HG03457 (cell line): ENCODE measurements around the gene ZNF764.

Source experiments
- ATAC-seq: cut with Tn5 transposase; IDR thresholded peaks from one replicate; pipeline ENCODE4 v1.9.1; 2021; ENCODE audit warnings: moderate number of reproducible peaks; ENCODE audit not compliant: unreplicated experiment

ZNF764 gene

DNA sequence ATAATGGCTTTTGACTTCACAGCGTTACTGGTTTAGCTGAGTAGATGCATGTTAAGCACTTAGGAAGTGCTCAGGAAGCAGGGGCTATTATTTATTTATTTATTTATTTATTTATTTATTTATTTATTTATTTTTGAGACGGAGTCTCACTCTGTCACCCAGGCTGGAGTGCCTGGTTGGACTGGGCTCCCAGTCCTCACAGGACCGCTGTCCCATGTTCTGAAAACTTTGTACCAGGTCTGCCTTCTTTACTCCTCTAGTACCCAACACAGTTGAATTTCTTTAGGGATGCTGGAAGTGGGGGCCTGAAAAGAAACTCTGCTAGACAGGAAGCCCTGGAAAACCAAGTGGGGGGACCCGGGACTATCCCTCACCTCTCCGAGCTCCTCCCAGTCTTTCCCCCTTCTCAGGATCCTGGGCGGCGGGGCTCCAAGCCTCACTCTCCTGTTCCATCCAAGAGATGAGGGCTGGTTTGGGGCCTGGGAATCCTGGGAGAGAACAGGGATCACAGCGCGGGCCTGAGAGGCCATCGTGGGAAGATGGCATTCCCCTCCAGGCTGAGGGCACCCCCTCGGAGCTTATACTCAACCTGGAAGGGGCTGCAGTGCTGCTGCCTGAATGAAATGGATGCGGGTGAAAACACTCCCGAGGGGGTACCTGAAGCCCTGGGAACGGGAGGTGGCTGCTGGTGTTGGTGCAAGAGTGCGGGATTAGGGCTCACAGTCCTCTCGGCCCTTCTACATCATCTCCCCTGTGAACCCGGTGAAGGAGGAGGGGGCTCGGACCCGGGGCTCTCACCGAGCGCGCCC lies 12.7 kb upstream of the ZNF764 start:
- ATAC-seq, result no peak

DNA sequence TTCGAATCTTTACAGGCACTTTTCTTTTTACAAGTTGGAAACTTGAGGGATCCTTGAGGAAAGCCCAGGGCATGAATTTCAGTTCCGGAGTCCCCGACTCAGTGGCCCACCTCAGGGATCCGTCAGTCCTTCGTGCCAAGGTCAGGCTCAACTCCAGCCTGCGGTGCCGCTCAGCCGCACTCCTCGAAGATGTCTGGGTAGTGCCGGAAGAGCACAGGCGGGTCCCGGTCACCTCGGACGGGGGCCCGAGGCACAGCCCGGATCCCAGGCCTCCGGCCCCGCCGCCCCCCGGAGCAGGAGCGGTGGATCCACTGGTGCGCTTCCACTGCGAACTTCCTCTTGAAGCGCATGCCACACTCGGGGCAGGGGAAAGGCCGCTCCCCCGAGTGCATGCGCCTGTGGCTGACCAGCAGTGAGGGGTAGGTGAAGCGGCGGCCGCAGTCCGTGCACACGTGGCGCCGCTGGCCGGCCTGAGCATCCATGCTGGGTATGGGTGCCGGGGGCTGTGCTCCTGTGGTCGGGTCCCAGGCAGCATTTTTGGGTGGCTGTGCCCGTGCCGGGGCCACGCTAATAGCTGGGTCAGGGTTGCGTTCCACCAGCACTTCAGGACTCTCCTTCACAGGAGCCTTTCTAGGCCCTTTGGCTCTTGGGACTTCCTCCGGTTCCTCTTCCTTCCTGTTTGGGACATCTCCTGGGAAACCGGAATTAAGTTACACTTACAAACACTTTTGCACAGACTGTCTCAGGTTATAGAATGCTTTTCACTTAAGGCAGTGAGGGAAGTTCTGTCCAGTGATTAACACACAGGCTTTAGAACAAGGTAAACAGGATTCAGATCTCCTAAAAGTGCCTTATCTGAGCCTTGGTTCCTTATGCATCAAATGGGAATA lies 11.8 kb upstream of the ZNF764 start:
- no peak for ATAC-seq

DNA sequence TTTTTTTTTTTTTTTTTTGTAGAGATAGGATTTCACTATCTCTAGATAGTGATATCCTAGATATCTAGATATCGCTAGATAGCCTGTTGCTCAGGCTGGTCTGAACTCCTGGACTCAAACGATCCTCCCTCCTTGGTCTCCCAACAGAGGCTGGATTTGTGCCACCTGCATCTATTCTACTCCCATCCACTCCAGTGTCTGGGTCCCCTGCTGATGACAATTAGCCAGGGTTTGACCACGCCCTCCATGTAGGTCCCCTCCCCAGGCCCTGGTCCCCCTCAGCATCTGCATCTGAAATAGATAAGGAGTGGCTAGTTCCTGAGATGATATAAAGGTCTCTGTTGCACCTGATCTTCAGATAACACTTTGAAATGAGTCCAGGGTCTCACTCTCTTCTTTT lies 11.1 kb upstream of the ZNF764 start:
- ATAC-seq, result no peak

DNA sequence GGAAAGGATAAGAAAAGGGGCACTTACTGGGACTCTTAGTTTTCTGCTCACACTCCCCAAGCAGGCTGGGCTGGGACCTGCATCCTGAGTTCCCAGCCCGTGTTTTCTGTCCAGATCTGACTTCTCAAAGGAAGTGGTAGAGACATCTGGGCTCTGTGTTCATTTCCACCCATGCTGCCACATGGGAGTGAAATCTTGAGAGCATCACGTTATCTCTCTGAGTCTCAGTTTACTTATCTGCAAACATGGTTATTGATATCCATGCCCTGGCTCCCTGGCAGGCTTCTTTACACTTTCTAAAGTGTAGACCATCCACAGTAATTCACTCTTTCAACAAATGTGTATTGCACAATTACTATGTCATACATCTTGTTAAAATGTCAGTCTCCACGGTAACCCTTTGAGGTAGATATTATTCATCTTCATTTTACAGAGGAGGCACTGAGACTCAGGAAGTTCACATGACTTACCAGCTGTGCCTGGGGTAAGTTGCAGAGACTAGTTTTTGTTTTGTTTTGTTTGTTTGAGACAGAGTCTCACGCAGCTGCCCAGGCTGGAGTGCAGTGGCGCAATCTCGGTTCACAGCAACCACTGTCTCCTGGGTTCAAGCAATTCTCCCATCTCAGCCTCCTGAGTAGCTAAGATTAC lies 9.9 kb upstream of the ZNF764 start:
- no peak for ATAC-seq

DNA sequence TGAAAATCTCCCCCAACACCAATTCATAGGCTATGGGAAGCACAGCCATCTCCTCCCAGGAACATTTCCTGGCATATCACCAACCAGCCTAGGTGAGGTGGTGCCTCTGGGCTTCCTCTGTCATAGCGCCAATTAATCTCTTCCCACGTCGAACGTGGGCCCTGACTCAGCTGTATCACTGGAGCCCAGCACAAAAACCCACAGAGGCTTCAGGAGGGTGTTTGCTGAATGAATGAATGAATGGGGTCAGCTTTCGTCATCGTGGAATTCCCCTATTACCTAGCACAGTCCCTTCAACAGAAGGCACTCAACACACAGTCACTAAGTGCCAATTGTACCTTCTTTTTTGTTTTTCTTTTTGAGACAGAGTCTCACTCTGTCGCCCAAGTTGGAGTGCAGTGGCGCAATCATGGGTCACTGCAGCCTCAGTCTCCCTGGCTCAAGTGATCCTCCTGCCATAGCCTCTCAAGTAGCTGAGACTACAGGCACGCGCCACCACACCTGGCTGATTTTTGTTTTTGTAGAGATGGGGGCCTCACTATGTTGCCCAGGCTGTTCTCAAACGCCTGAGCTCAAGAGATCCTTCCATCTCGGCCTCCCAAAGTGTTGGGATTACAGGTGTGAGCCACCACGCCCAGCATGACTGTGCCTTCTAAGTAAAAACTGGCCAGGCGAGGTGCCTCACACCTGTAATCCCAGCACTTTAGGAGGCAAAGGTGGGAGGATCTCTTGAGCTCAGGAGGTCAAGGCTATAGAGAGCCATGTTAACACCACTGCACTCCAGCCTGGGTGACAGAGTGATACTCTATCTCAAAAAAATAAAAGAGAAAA lies 9.2 kb upstream of the ZNF764 start:
- ATAC-seq, result no peak

DNA sequence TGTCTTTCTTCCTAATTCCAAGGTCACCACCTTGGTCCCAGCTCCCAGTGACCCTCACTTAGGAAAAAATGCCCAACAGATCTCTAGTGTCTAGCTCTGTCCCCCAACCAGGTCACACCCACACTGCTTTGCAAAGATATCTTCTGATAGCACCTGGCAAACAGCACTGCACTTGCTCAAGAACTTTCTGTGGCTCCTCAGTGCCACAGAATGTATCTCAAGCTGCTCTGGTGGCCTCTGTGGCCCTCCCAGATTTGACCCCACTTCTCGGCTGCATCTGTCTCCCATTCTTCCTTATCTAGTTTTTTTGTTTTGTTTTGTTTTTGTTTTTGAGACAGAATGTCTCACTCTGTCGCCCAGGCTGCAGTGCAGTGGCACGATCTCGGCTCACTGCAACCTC lies 8.4 kb upstream of the ZNF764 start:
- no peak for ATAC-seq

DNA sequence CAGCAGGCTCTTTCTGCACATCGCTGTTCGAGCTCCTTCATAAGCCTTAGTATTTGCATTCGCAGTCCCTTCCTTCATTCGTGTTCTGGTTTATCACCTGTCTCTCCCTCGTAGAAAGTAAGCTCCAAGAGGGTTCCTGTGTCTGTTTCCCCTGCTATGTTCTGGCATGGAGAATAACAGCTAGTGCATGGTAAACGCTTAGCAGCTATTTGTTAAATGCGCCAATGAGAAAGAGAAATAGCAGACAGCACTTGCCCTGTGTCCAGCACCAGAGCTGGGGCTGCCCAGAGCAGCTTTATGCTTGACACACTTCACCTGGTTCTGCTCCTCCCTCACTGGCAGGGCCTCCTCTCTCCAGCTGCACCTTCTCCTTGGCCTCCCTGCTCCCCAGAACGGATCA lies 7.8 kb upstream of the ZNF764 start:
- ATAC-seq, result no peak

DNA sequence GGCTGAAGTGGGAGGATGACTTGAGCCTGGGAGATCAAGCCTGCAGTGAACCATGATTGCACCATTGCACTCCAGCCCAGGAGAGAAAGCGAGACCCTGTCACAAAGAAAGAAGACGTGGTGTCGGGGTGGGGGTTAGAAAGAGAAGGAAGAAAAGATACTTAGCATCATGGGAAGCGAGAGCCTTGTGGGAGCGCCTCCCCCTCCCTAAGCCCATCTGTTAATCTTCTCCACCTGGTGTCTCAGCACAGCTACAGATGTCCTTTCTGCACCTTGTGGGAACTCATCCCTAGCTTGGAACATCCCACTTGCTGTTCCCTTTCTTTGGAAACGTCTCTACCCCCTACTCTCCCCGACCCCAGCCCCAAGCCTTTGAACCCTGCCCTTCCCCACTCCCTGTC lies 7.4 kb upstream of the ZNF764 start:
- ATAC-seq, result no peak

DNA sequence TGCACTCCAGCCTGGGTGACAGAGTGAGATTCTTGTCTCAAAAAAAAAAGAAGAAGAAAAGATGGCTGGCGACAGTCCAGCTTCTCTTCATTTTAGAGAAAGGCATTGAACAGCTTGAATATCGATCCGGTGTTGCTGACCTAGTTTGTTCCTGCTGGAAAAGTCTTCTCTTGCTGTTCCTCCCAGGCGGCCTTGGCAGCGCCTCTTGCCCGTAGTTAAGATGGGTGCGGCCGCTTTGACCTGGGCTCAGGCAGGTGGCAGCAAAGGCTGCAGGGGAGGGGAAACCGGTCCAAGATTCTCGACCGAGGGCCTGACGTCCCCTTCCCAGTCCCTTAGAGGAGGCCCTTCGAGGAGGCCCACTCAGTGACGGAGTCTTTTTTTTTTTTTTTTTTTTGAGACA lies 3.8 kb upstream of the ZNF764 start:
- ATAC-seq, result no peak

DNA sequence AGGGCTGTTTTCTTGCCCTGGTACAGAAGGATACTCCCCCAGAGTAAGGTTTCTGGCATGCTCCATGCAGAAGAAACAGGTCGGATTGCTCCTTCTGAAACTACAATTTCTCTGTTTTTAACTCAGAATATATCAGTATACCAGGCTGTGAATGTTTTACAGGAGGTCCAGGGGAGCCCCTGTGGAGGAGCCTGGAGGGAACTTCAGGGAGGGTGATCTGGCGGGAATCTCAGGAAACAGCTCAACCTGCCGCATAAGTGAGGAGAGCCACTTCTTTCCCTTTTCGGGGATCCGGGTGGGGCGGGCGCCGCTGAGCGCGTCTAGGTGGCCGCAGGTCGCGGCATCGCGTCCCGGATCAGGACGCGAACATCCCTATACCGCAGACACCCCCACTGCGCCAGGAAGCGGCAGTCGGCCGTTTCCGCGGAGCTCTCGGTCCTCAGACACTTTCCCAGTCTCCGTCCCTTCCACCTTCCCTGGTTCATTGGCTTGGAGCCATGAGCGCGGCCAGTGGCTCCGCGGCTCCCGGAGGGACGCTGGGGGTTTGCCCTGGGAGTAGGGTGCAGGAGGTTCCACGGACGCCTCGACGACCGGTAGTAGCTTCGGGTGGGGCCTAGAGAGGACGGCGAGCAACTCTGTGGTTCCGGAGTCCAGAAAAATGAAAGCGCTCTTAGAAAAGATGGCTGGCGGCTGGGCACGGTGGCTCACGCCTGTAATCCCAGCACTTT lies 3.1 kb upstream of the ZNF764 start:
- ATAC-seq, result no peak

DNA sequence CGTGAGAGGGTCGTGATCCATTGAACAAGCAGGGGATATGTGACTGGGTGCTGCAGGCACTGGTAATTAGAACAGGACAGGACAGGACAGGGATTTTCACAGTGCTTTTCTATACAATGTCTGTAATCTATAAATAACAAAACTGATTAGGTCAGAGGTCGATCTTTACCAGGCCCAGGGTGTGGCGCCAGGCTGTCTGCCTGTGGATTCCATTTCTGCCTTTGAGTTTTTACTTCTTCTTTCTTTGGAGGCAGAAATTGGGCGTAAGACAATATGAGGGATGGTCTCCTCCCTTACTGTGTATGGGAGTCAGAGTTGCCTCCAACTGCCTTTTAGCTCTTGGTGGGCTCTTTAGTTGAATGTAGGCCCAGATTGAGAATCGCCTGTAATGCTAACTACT lies 1.5 kb upstream of the ZNF764 start:
- ATAC-seq, result no peak

DNA sequence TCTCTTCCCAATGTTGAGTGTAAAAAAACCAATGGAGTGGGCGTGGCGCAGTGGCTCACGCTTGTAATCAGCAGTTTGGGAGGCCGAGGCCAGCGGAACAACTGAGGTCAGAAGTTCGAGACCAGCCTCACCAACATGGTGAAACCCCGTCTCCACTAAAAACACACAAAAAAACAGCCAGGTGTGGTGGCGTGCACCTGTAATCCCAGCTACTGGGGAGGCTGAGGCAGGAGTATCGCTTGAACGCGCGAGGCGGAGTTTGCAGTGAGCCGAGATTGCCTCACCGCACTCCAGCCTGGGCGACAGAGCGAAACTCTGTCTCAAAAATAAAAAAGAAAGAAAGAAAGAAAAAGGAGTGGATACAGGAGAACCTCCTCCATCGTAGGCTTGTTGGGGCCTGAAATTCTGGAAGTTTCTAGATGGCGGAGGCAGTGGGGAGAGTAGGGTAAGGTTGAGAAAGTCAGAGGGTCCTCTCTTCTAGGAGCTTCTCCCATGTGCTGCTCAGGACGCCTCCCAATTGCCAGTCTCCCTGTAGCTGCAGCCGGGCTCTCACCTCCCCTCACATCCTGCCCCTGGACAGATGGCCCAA lies 709 bp upstream of the ZNF764 start:
- no peak for ATAC-seq

DNA sequence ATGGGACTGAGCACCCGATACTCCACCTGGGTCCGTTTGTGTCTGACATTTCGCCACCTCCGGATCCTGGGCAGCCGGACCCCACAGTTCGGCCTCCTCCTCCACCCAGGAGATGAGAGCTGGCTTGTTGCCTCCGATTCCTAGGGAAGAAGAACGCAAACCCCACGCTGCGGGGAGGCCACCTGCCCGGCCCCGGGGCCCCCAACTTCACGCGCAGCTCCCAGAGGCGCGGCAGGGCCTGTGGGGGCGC lies 542 bp downstream of the ZNF764 start:
- ATAC-seq, result no peak

DNA sequence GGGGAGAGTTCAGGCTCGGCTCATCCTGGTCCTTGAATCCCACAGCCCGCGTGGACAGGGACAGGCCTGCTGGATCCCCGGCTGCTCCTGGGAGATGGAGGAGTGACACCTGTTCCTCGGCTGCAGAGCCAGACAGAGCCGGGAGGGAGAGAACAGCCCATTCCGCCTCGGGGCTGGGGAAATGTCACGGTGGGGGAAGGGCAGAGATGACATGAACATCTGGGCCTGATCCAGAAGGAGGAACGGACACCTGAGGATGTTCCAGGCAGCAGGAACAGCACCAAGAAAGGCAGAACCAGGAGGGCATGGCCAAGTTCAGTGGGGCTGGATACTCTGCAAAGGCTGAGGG lies 2.1 kb downstream of the ZNF764 start:
- no peak for ATAC-seq

DNA sequence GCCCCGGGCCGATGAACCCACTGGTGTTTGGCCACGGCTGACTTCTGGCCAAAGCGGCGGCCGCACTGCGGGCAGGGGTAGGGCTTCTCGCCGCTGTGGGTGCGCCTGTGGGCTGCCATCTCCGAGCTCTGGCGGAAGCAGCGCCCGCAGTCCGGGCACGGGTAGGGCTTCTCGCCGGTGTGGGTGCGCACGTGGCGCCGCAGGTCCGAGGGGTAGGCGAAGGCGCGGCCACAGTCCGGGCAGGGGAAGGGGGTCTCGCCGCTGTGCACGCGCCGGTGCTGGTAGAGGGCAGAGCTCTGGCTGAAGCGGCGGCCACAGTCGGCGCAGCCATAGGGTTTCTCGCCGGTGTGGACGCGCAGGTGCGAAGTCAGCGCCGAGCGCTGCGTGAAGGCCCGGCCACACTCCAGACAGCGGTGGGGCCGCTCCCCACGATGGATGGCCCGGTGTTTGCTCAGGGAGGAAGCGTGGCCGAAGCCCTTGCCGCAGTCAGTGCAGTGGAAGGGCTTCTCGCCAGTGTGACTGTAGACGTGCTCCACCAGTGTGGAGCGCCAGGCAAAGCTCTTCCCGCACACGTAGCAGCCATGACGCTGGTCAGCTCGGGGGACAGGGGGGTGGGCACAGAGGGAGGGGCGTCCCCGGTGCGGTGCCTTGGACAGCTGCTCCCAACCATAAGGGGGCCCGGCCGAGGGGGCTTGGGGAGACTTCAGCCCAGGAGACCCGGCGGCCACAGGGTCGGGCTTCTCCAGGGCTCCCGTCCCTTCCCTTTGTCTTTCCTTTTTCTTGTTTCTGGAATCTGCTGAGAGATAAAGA lies 2.7 kb downstream of the ZNF764 start:
- no peak for ATAC-seq

DNA sequence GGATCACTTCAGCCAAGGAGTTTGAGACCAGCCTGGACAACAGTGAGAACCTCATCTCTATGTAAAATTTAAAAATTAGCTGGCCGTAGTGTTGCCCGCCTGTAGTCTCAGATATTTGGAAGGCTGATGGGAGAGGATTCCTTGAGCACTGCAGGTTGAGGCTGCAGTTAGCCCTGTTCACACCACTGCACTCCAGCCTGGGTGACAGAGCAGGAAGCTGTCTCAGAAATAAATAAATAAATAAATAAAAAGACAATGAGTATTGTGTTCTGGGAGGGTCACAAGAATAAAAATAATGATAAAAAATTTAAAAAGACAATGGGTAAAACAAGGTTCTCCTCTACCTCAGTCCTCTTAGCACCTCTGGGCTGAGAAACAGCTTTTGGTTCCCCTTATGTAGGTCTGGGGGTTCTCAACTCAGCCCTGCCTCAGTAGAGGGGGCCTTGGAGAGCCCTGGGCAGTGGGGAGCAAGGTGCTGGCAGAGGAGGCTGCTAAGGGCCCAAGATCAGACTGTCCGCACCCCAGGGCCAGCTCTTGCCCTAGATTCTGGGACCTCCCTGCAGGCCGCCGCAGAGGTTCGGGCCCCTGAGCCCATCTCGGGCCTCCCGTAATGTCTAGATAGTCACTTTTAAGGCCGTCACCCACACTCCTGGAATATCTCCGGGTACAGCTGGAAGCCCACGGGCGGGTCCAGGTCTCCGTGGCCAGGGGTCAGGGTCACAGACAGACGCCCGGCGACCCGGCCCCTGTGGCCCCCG lies 3.4 kb downstream of the ZNF764 start:
- no peak for ATAC-seq

DNA sequence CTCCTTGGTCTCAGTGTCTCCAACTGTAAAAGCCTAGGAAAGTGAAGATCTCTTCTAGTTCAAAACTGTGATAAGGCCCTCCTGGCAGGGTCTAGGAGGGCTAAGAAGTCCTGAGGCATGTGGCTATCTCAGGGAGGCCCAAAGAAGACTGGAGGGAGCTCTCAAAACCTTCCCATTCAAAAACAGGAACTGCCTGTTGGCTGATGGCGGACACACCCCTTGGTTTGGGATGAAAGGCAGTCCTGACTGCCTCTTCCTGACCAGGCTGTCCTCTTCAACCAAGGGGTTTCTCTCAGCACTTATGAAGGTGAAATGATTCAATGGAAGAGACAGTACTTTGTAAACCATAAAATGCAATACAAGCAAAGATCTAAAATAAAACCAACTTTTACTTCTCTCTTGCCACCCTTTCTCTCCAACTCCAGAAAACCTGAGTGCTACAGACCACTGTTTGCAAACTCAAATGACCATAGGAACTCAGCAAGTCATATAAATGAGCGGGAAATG lies 4.7 kb downstream of the ZNF764 start:
- no peak for ATAC-seq

DNA sequence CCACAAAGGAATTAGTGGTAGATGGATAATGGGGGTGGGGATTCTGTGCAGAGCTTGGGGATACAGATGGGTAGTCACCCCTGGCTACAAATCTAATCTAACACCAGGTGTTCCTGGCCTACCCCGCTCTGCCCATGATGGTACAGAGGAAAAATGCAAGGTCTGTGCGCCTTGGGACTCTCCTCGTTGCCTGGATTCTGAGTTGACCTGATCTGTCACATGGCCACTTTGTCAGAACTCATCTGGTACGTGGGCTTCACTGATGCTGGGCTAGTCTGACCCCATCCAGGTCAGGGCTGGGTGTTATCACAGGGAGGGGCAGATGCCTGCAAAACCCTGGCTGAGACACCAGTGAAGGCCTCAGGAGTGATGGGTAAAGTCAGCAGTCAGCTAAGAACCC lies 5.2 kb downstream of the ZNF764 start:
- no peak for ATAC-seq

DNA sequence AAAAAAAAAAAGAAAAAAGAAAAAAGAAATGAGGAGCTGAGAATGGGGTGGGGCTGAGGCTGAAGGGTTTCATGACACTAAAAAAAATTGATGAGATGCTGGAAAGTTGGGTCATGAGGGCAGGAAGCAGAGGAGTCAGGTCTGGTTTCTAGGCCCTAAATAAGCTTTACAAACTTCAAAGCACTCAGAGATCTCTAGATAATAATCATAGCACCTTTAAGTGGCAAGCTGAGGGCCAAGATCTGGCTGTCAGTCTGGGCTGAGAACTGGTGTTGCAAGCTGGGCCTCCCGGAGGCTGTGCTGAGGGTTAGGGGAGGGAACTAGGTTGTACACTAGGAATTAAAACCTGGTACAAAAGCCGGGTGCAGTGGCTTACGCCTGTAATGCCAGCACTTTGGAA lies 6.4 kb downstream of the ZNF764 start:
- ATAC-seq, result no peak
